Naive thymus-derived CD8-positive, alpha-beta T cell (primary cell): ENCODE data around the gene NUDT7. TPM values are rescaled to one million over a fixed set of nuclear protein-coding genes. Genes with fewer than 3 reads are reported as not detected.

Experiments used
- ATAC-seq, 2 donors: fragments of 150-1000 bp; cut with Tn5 transposase in 1 of 2; sonication (Bioruptor Pico), chemical (Tn5 transposase) in 1 of 2; 1 replicate in 1 of 2; 2 replicates in 1 of 2; pipeline ENCODE4 v1.10.0; 2021; ENCODE audit warnings: mild to moderate bottlenecking in 2 of 2, moderate library complexity in 2 of 2
- POLR2A ChIA-PET: fragments of 350-600 bp; sonication (Branson Sonifier 250); formaldehyde crosslinking; loops from one replicate; lab custom pipeline; 2021; ENCODE audit warnings: antibody characterized with exemption; lab: Charles Lee
- DNase-seq, 10 donors: peaks; one replicate each; pipeline versions ENCODE4 v3.0.0 to v3.0.0-alpha.2; 2020 to 2022
- H3K27ac Mint-ChIP-seq, 10 donors: one replicate each; pipeline ENCODE4 v1.8.0; 2020 to 2022; ENCODE audit warnings: mild to moderate bottlenecking in 10 of 10, mixed read lengths in 10 of 10, moderate library complexity in 4 of 10, inconsistent platforms in 1 of 10
- H3K27me3 Mint-ChIP-seq, 5 donors: one replicate each; pipeline ENCODE4 v1.8.0; 2021 to 2022; ENCODE audit warnings: mixed read lengths in 5 of 5
- H3K36me3 Mint-ChIP-seq, 3 donors: one replicate each; pipeline ENCODE4 v1.8.0; 2020 to 2022; ENCODE audit warnings: mixed read lengths in 3 of 3, mild to moderate bottlenecking in 2 of 3, inconsistent platforms in 1 of 3
- H3K4me1 Mint-ChIP-seq, 4 donors: one replicate each; pipeline ENCODE4 v1.8.0; 2021 to 2022; ENCODE audit warnings: mixed read lengths in 4 of 4
- H3K4me3 Mint-ChIP-seq, 10 donors: one replicate each; pipeline ENCODE4 v1.8.0; 2020 to 2022; ENCODE audit warnings: mild to moderate bottlenecking in 10 of 10, mixed read lengths in 10 of 10, moderate library complexity in 6 of 10, inconsistent platforms in 1 of 10
- H3K9me3 Mint-ChIP-seq, 9 donors: one replicate each; pipeline ENCODE4 v1.8.0; 2020 to 2022; ENCODE audit warnings: mixed read lengths in 9 of 9, mild to moderate bottlenecking in 3 of 9, inconsistent platforms in 1 of 9, moderate library complexity in 1 of 9
- polyA plus RNA-seq, 3 donors: library from polyadenylated mRNA; unstranded; fragments of 300-500 nt; fragmentation: Illumina TruSeq; gene quantifications; one replicate each; pipeline ENCODE4 v1.2.3, GENCODE V29; 2021
- total RNA-seq, 8 experiments: library from RNA in 2 of 8; stranded (reverse) in 2 of 8; gene quantifications; one replicate each; pipeline ENCODE4 v1.2.3 and lab custom pipeline; 2021 to 2026

Gene NUDT7
- total and polyA plus RNA-seq, 5 experiments from 2014 or later = 5.5 to 18.5 (median 11.6) TPM

GRCh38 chr16:77736879-77737278 is 14.6 kb downstream of the NUDT7 start:
- Mint-ChIP-seq H3K4me3 (no peak overlapping the region), H3K27ac (no peak overlapping the region), H3K4me1 (peaks cover 0 to 18% (median 0%) of the 10 kb centered on the region in 4 donors), H3K36me3 (peaks cover 11 to 37% (median 11%) of the 10 kb centered on the region in 3 donors), H3K9me3 (peaks cover 0 to 10% (median 5%) of the 10 kb centered on the region in 9 donors), H3K27me3 (no peaks in the 10 kb centered on the region)
- POLR2A ChIA-PET = no interaction called here
- ATAC-seq = no peak
- DNase-seq = no peak

- POLR2A ChIA-PET = no interaction called here
- Mint-ChIP-seq H3K27me3 (no peaks in the 10 kb centered on the region), H3K9me3 (peaks cover 0 to 10% (median 1%) of the 10 kb centered on the region in 9 donors), H3K4me1 (peaks cover 0 to 18% (median 0%) of the 10 kb centered on the region in 4 donors), H3K27ac (no peak overlapping the region), H3K4me3 (no peak overlapping the region), H3K36me3 (peaks cover 11 to 24% (median 12%) of the 10 kb centered on the region in 3 donors)
- DNase-seq (no peak), ATAC-seq (no peak)
Observed at GRCh38 chr16:77738706-77739558, 16.6 kb downstream of the NUDT7 start.

GRCh38 chr16:77739559-77739892 is 17.2 kb downstream of the NUDT7 start:
- no peaks in the 10 kb centered on the region for H3K27me3 Mint-ChIP-seq
- peaks cover 0 to 6% (median 0%) of the 10 kb centered on the region in 9 donors for H3K9me3 Mint-ChIP-seq

GRCh38 chr16:77744141-77744540 is 21.8 kb downstream of the NUDT7 start:
- Mint-ChIP-seq H3K4me1 (no peaks in the 10 kb centered on the region), H3K36me3 (peaks cover 0 to 7% (median 4%) of the 10 kb centered on the region in 3 donors), H3K4me3 (no peak overlapping the region), H3K9me3 (no peaks in the 10 kb centered on the region), H3K27me3 (peaks cover 0 to 9% (median 3%) of the 10 kb centered on the region in 5 donors), H3K27ac (no peak overlapping the region)
- no peak for ATAC-seq
- no peak for DNase-seq
- POLR2A ChIA-PET = no interaction called here

More at GRCh38 chr16:77739559-77739892, 17.2 kb downstream of the NUDT7 start:
- no peak for ATAC-seq
- no peak overlapping the region for H3K4me3 Mint-ChIP-seq
- peaks cover 0 to 18% (median 0%) of the 10 kb centered on the region in 4 donors for H3K4me1 Mint-ChIP-seq
- no peak overlapping the region for H3K27ac Mint-ChIP-seq
- no peak for DNase-seq
- POLR2A ChIA-PET = no interaction called here
- H3K36me3 Mint-ChIP-seq = peaks cover 9 to 19% (median 10%) of the 10 kb centered on the region in 3 donors

GRCh38 chr16:77745972-77746371 is 23.7 kb downstream of the NUDT7 start:
- no peak overlapping the region for H3K4me3 Mint-ChIP-seq
- POLR2A ChIA-PET = no interaction called here
- no peak overlapping the region for H3K27ac Mint-ChIP-seq
- DNase-seq (no peak), ATAC-seq (no peak)
- no peaks in the 10 kb centered on the region for H3K9me3 Mint-ChIP-seq
- H3K4me1 Mint-ChIP-seq = no peaks in the 10 kb centered on the region
- H3K27me3 Mint-ChIP-seq = peaks cover 0 to 19% (median 11%) of the 10 kb centered on the region in 5 donors
- H3K36me3 Mint-ChIP-seq = peaks cover 0 to 7% (median 4%) of the 10 kb centered on the region in 3 donors

GRCh38 chr16:77748421-77749005 is 26.2 kb downstream of the NUDT7 start:
- Mint-ChIP-seq H3K36me3 (peaks cover 0 to 2% (median 0%) of the 10 kb centered on the region in 3 donors), H3K27ac (no peak overlapping the region), H3K27me3 (peaks cover 4 to 35% (median 15%) of the 10 kb centered on the region in 5 donors), H3K4me3 (no peak overlapping the region), H3K4me1 (no peaks in the 10 kb centered on the region), H3K9me3 (no peaks in the 10 kb centered on the region)
- ATAC-seq (no peak), DNase-seq (no peak)
- POLR2A ChIA-PET = no interaction called here

GRCh38 chr16:77749415-77749814 is 27.1 kb downstream of the NUDT7 start:
- H3K27ac Mint-ChIP-seq = no peak overlapping the region
- ATAC-seq = no peak
- peaks cover 7 to 35% (median 19%) of the 10 kb centered on the region in 5 donors for H3K27me3 Mint-ChIP-seq
- H3K9me3 Mint-ChIP-seq = no peaks in the 10 kb centered on the region
- DNase-seq = no peak
- no peak overlapping the region for H3K4me3 Mint-ChIP-seq
- POLR2A ChIA-PET = no interaction called here
- peaks cover 0 to 2% (median 0%) of the 10 kb centered on the region in 3 donors for H3K36me3 Mint-ChIP-seq
- no peaks in the 10 kb centered on the region for H3K4me1 Mint-ChIP-seq

GRCh38 chr16:77758046-77758445 is 35.7 kb downstream of the NUDT7 start:
- no peak for DNase-seq
- H3K4me3 Mint-ChIP-seq = no peak overlapping the region

GRCh38 chr16:77758508-77758907 is 36.2 kb downstream of the NUDT7 start:
- no peak for ATAC-seq
- Mint-ChIP-seq H3K9me3 (no peaks in the 10 kb centered on the region), H3K36me3 (no peaks in the 10 kb centered on the region), H3K27me3 (peaks cover 0 to 13% (median 11%) of the 10 kb centered on the region in 5 donors), H3K4me3 (no peak overlapping the region), H3K4me1 (peaks cover 0 to 2% (median 0%) of the 10 kb centered on the region in 4 donors), H3K27ac (no peak overlapping the region)
- POLR2A ChIA-PET = no interaction called here
- no peak for DNase-seq

More at GRCh38 chr16:77758046-77758445, 35.7 kb downstream of the NUDT7 start:
- Mint-ChIP-seq H3K27ac (no peak overlapping the region), H3K36me3 (no peaks in the 10 kb centered on the region), H3K4me1 (peaks cover 0 to 2% (median 0%) of the 10 kb centered on the region in 4 donors), H3K27me3 (peaks cover 0 to 15% (median 12%) of the 10 kb centered on the region in 5 donors), H3K9me3 (no peaks in the 10 kb centered on the region)
- POLR2A ChIA-PET = no interaction called here
- ATAC-seq = no peak

- Mint-ChIP-seq H3K27me3 (peaks cover 0 to 13% (median 5%) of the 10 kb centered on the region in 5 donors), H3K36me3 (no peaks in the 10 kb centered on the region), H3K9me3 (no peaks in the 10 kb centered on the region), H3K27ac (no peak overlapping the region), H3K4me1 (peaks cover 0 to 2% (median 0%) of the 10 kb centered on the region in 4 donors), H3K4me3 (no peak overlapping the region)
- ATAC-seq = no peak
- POLR2A ChIA-PET = no interaction called here
- no peak for DNase-seq
Observed at GRCh38 chr16:77759201-77759600, 36.9 kb downstream of the NUDT7 start.

- H3K27ac Mint-ChIP-seq = no peak overlapping the region
- no peaks in the 10 kb centered on the region for H3K36me3 Mint-ChIP-seq
- H3K4me1 Mint-ChIP-seq = peaks cover 0 to 2% (median 0%) of the 10 kb centered on the region in 4 donors
- H3K4me3 Mint-ChIP-seq = no peak overlapping the region
- no peaks in the 10 kb centered on the region for H3K9me3 Mint-ChIP-seq
- DNase-seq = no peak
- POLR2A ChIA-PET = no interaction called here
- H3K27me3 Mint-ChIP-seq = peaks cover 0 to 13% (median 5%) of the 10 kb centered on the region in 5 donors
- no peak for ATAC-seq
Observed at GRCh38 chr16:77759821-77760220, 37.5 kb downstream of the NUDT7 start.

GRCh38 chr16:77760800-77761199 is 38.5 kb downstream of the NUDT7 start:
- Mint-ChIP-seq H3K4me1 (peaks cover 0 to 2% (median 0%) of the 10 kb centered on the region in 4 donors), H3K36me3 (no peaks in the 10 kb centered on the region), H3K27me3 (peaks cover 3 to 10% (median 5%) of the 10 kb centered on the region in 5 donors), H3K9me3 (no peaks in the 10 kb centered on the region), H3K27ac (no peak overlapping the region), H3K4me3 (no peak overlapping the region)
- POLR2A ChIA-PET = no interaction called here
- ATAC-seq (no peak), DNase-seq (no peak)

- H3K27me3 Mint-ChIP-seq = peaks cover 4 to 7% (median 5%) of the 10 kb centered on the region in 5 donors
- no peaks in the 10 kb centered on the region for H3K36me3 Mint-ChIP-seq
- POLR2A ChIA-PET = no interaction called here
- no peaks in the 10 kb centered on the region for H3K9me3 Mint-ChIP-seq
- H3K4me1 Mint-ChIP-seq = peaks cover 0 to 2% (median 0%) of the 10 kb centered on the region in 4 donors
- ATAC-seq (no peak), DNase-seq (no peak)
- no peak overlapping the region for H3K4me3 Mint-ChIP-seq
- H3K27ac Mint-ChIP-seq = no peak overlapping the region
Observed at GRCh38 chr16:77761204-77761603, 38.9 kb downstream of the NUDT7 start.
